GM18517 (cell line): ENCODE data around the gene TRAIP.
"Not testable (repeated sequence)": the region's sequence is repeated elsewhere in the genome, so short reads cannot be mapped to it uniquely, and the experiment has no call there.

Experiments used
- ATAC-seq: cut with Tn5 transposase; IDR thresholded peaks from one replicate; pipeline ENCODE4 v1.9.1; 2021; ENCODE audit warnings: mild to moderate bottlenecking, moderate library complexity; ENCODE audit not compliant: unreplicated experiment

Gene TRAIP

GRCh38 chr3:49793486-49794085, 62.8 kb downstream of the TRAIP start:
- ATAC-seq, result no peak

GRCh38 chr3:49792371-49793150, 63.8 kb downstream of the TRAIP start:
- no peak for ATAC-seq

GRCh38 chr3:49791571-49791970, 64.8 kb downstream of the TRAIP start:
- no peak for ATAC-seq

DNA sequence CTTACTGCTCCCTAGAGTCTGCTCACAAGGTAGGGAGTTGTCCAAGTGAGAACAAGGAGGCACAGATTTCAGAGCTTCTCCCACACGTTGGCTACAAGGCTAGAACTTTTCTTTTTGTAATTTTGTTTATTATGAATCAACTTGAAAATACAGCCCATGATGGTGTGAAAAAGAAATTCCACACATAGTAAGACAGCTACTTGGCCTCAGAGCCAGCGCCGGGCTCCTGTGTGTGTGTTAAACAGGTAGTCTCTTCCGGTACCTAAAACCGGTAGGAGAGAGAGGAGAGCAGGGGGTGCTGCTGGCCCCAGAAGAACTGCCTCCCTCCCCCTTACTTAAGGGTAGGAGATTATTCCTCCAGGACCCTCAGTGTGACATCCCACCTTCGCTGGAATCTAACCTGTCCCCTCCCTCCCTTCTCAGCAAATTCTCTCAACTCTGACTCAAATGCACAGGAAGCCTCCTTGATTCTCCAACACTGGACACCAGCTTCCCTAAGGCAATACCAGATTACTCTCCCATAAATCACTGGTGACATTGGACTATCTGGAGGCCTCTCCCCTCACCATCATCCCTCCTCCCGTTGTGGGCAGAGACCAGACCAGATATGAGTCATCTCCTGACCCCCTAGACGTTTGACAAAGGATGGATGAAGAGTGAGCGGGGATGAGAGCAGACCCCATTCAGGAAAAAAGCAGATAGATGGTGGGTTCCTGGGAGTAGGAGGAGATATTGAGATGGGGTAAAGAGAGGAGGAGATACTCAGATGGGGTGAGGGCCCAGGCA, 65.5 kb downstream of the TRAIP start:
- ATAC-seq, result no peak

- ATAC-seq, result no peak
Observed at GRCh38 chr3:49788056-49788455, 68.3 kb downstream of the TRAIP start.

DNA sequence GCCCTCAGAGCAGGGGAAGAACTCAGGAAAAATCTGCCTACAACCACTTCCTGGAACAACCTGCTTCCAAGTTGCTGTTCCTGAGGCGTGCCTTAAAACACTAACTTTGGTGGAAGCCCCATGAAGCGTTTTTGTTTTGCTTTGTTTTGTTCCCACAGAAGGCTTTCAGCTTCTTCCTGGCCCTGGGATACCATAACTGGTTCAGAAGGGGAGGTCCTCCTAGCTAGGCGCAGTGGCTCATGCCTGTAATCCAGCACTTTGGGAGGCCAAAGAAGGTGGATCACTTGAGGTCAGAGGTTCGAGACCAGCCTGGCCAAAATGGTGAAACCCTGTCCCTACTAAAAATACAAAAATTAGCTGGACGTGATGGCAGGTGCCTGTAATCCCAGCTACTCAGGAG, 68.8 kb downstream of the TRAIP start:
- ATAC-seq, result no peak

- no peak for ATAC-seq
Observed at GRCh38 chr3:49787182-49787464, 69.2 kb downstream of the TRAIP start.

DNA sequence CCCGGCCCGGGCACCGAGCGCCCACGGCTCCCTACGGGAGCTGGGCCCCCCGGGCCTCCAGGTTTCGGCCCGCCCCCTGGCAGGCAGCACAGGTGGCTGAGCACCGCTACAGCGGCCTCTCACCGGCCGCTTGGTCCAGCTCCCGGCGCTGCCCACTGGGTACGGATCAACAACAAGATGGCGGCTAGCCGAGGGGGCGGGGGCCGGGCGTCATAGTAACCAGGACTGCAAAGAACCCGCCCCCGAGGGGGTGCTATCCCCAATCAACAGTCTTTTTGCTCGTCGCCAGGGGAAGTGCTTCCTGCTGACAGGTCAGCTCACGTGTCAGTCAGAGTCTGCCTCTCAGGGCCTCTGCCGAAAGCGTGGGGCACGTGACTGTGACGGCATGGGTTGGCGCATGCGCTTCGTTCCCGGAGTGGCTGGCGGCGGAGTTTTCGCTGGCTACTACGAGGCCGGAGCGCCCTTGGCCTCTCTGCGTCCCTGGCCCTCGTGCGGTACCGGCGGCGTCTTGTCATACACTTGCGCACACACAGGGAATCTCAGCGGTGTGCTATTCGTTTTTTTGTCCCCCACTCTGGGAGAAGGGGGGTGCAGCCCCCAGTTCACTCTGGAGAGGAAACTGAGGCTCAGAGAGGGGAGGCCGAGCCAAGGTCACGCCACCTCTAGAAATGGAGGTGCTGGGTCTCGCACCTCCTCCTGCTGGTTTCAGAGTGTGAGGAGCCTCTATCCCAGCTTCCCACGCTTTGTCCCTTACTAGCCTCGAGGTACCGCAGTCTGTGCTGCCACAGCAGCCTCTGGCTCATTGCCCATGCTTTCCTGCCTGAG, 69.8 kb downstream of the TRAIP start, which contains the start of gene IP6K1:
IP6K1 (minus strand) TSS at position 186 of the 825 bp plus-strand sequence. CDS start 38,502 bp downstream, outside the sequence.
- peak; percentile 99 for ATAC-seq

GRCh38 chr3:49785565-49786356, 70.6 kb downstream of the TRAIP start:
- peak; percentile 29 for ATAC-seq

GRCh38 chr3:49782277-49782676, 74.1 kb downstream of the TRAIP start:
- ATAC-seq, result not testable (repeated sequence)

- no peak for ATAC-seq
Observed at GRCh38 chr3:49781415-49782199, 74.8 kb downstream of the TRAIP start.

GRCh38 chr3:49780975-49781365, 75.4 kb downstream of the TRAIP start:
- ATAC-seq, result not testable (repeated sequence)

- ATAC-seq, result no peak
Observed at GRCh38 chr3:49780080-49780974, 76.0 kb downstream of the TRAIP start.

DNA sequence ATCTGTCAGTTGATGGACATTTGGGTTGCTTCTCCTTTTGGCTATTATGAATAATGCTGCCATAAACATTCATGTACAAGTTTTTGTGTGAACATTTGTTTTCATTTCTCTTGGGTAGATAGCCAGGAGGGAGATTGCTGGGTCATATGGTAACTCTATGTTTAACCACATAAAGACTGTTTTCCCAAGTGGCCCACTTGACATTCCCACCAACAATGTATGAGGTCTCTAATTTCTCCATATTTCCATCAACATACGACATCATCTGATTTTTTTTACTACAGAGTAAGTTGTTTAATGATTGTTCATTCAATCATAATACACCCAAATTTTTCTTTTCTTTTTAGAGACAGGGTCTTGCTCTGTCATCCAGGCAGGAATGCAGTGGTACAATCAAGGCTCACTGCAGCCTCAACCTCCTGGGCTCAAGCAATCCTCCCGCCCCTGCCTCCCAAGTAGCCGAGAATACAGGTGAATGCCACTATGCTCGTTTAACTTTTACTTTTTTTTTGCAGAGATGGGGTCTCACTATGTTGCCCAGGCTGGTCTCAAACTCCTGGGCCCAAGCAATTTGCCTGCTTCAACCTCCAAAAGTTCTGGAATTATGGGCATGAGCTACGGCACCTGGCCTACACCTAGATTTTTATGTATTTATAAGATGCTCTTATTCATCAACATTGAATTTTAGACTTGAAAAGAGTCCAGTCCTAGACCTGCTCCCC, 76.8 kb downstream of the TRAIP start:
- ATAC-seq, result no peak
